Activated CD4-positive, alpha-beta memory T cell treated with anti-CD3 and anti-CD28 coated beads for 36 hours (primary cell): ENCODE measurements around the gene RGS9. TPM values are rescaled to one million over a fixed set of nuclear protein-coding genes. Genes with fewer than 3 reads are reported as not detected.

Source experiments
- CTCF ChIA-PET: fragments of 350-600 bp; sonication (Branson Sonifier 250); formaldehyde crosslinking; loops from one replicate; lab custom pipeline; 2021; ENCODE audit warnings: antibody characterized with exemption, inconsistent platforms; lab: Charles Lee
- POLR2A ChIA-PET: fragments of 350-600 bp; sonication (Branson Sonifier 250); formaldehyde crosslinking; loops from one replicate; lab custom pipeline; 2021; ENCODE audit warnings: antibody characterized with exemption; lab: Charles Lee
- DNase-seq: peaks from one replicate; pipeline ENCODE4 v3.0.0-alpha.2; 2020
- H3K27ac Mint-ChIP-seq: one replicate; pipeline ENCODE4 v1.8.0; 2021; ENCODE audit warnings: mixed read lengths
- H3K27me3 Mint-ChIP-seq: one replicate; pipeline ENCODE4 v1.8.0; 2021; ENCODE audit warnings: mixed read lengths
- H3K36me3 Mint-ChIP-seq: one replicate; pipeline ENCODE4 v1.8.0; 2021; ENCODE audit warnings: mixed read lengths
- H3K4me1 Mint-ChIP-seq: one replicate; pipeline ENCODE4 v1.8.0; 2021; ENCODE audit warnings: low read depth, mixed read lengths
- H3K4me3 Mint-ChIP-seq: one replicate; pipeline ENCODE4 v1.8.0; 2021; ENCODE audit warnings: mild to moderate bottlenecking, mixed read lengths
- H3K9me3 Mint-ChIP-seq: one replicate; pipeline ENCODE4 v1.8.0; 2021; ENCODE audit warnings: mixed read lengths
- intact Hi-C: fragments of 100-400 bp; cut with micrococcal nuclease; formaldehyde crosslinking; loops from one replicate; pipeline ENCODE4 v1.15.1; 2023
- total RNA-seq, 2 experiments: library from RNA; stranded (reverse); gene quantifications; one replicate each; pipeline ENCODE4 v1.2.3, GENCODE V29; 2021

RGS9 gene
- total RNA-seq, 2 experiments from 2014 or later: 6.4 to 8.7 TPM

DNA sequence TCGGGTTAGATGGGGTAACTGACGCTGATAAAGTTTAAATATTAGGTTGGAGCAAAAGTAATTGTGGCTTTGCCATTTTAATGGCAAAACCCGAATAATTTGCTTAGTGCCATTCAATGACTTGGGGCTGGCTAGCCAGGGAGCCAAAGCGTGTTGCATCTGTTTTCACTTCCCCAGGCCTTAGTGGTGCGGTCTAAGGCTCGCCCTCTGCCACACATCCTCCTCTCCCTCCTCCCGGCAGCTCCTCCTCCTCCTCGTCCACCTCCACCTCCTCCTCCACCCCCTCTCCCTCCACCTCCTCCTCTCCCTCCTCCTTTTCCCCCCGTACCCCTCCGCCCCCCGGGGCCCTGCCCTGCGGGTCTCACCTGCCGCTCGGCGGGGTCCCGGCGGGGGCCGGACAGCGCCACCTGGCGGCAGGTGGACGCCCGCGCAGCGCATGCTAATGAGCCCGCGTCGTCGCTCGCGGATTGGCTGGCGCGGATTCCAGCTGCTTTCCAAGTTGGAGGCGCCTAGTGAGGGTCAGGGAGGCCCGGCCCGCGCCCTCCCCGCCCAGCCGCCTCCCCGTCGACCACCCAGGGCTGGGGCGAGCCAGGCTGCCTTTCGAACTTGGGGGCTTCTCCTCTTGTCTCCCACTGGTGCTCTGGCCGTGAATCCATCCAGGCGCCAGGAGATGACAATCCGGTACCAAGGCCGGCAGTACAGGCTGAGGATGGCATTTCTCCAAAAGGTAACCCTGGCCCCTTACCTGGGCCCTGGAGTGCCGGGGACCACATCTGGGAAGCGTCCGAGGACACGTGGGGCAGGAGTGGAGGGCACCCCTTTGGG lies 36.6 kb upstream of the RGS9 start:
- Mint-ChIP-seq H3K27me3 (no peaks in the 10 kb centered on the region), H3K36me3 (no peaks in the 10 kb centered on the region), H3K27ac (peak overlapping the region; percentile 85), H3K4me3 (peak overlapping the region; percentile 76), H3K4me1 (peaks cover 25% of the 10 kb centered on the region), H3K9me3 (no peaks in the 10 kb centered on the region)
- ChIA-PET CTCF (interaction anchor here (0.6 to 3.0 kb wide), 49 partner anchors 9 to 1064 kb away, joined by 3 to 26 read pairs (median 6); partner anchors contain the start of genes GNA13, LRRC37A3 and RGS9), POLR2A (interaction anchor here (0.6 to 1.8 kb wide), 10 partner anchors 23 to 135 kb away, joined by 3 to 10 read pairs (median 4); no protein-coding TSS in a partner anchor)
- intact Hi-C loops: loop anchor here (1.0 to 2.0 kb wide), 8 partner anchors 21 to 136 kb away; partner anchors contain the start of genes GNA13 and RGS9
- DNase-seq: peak; percentile 85

DNA sequence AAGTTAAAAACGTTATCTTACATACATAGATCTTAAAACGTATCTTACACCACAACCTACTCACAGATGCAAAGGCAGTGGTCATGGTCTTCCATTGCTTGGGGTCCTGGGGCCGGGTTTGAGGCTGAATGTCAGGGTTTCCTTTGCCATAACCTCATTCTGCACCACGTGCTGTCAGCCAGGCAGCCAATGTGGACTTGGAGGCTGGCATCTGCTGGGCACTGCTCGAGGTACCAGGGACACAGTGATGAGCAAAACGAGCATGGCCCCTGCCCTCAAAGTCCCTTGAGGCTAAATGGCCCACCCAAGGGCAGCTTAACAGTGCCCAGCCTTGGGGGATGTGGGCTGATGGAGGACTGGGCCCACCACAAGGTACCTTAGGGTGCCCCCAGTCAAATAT lies 35.8 kb upstream of the RGS9 start:
- H3K4me1 Mint-ChIP-seq: peaks cover 18% of the 10 kb centered on the region

GRCh38 chr17:65102235-65102634 lies 34.9 kb upstream of the RGS9 start:
- Mint-ChIP-seq H3K9me3 (no peaks in the 10 kb centered on the region), H3K27me3 (no peaks in the 10 kb centered on the region), H3K36me3 (no peaks in the 10 kb centered on the region), H3K4me1 (peaks cover 16% of the 10 kb centered on the region), H3K27ac (no peak overlapping the region), H3K4me3 (no peak overlapping the region)
- intact Hi-C loops: no loop called here
- POLR2A ChIA-PET: interaction anchor here (0.6 kb wide), 1 partner anchor 37 kb away, joined by 3 read pairs; no protein-coding TSS in a partner anchor
- CTCF ChIA-PET: interaction anchor here (1.0 to 1.8 kb wide), 2 partner anchors 35 to 49 kb away, joined by 3 to 9 read pairs; partner anchors contain the start of gene RGS9
- DNase-seq: no peak

More for the DNA sequence above, 35.8 kb upstream of the RGS9 start:
- no peaks in the 10 kb centered on the region for H3K27me3 Mint-ChIP-seq
- intact Hi-C loops: loop anchor here (2.0 kb wide), 1 partner anchor 127 kb away; no protein-coding TSS in a partner anchor
- H3K9me3 Mint-ChIP-seq: no peaks in the 10 kb centered on the region
- H3K36me3 Mint-ChIP-seq: no peaks in the 10 kb centered on the region
- ChIA-PET POLR2A (interaction anchor here (1.1 to 1.2 kb wide), 2 partner anchors 38 to 124 kb away, joined by 3 to 4 read pairs; no protein-coding TSS in a partner anchor), CTCF (interaction anchor here (0.8 to 3.0 kb wide), 19 partner anchors 17 to 182 kb away, joined by 3 to 26 read pairs (median 9); partner anchors contain the start of genes LRRC37A3 and RGS9)
- peak overlapping the region; percentile 76 for H3K4me3 Mint-ChIP-seq
- H3K27ac Mint-ChIP-seq: no peak overlapping the region
- DNase-seq: no peak

DNA sequence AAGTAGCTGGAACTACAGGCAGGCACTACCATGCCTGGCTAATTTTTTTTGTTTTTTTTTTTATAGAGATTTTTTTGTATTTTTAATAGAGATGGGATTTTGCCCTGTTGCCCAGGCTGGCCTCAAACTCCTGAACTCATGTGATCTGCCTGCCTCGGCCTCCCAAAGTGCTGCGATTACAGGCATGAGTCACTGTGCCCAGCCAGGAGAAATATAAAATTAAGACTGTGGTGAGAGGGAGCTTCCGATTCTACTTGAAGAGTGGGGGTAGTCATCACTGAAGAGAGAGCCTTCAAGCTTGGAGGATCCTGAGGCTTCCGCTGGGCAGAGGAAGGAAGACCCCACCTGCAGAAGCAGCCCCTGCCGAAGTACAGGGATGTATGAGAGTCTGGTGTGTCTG lies 34.4 kb upstream of the RGS9 start:
- Mint-ChIP-seq H3K36me3 (no peaks in the 10 kb centered on the region), H3K27ac (no peak overlapping the region), H3K9me3 (no peaks in the 10 kb centered on the region), H3K4me3 (no peak overlapping the region), H3K4me1 (peaks cover 16% of the 10 kb centered on the region), H3K27me3 (no peaks in the 10 kb centered on the region)
- ChIA-PET POLR2A (no interaction called here), CTCF (no interaction called here)
- DNase-seq: no peak
- intact Hi-C loops: no loop called here

DNA sequence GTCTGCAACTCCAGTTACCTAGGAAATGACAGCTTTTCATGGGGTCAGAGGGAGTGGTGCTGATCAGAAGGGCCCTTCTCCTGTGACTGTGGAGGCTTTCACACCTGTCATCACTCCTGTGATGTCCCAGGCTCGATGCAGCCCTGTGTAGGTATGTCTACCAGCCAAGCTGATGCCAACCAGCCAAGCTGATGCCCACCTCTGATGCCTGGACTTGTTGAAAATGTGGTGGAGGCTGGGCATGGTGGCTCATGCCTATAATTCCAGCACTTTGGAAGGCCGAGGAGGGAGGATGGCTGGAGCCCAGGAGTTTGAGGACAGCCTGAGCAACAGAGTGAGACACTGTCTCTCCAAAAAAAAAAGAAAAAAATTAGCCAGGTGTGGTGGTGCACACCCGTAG lies 33.7 kb upstream of the RGS9 start:
- no peaks in the 10 kb centered on the region for H3K27me3 Mint-ChIP-seq
- DNase-seq: no peak
- H3K27ac Mint-ChIP-seq: no peak overlapping the region
- no peak overlapping the region for H3K4me3 Mint-ChIP-seq
- peaks cover 16% of the 10 kb centered on the region for H3K4me1 Mint-ChIP-seq
- POLR2A ChIA-PET: no interaction called here
- H3K36me3 Mint-ChIP-seq: no peaks in the 10 kb centered on the region
- CTCF ChIA-PET: interaction anchor here (0.7 to 1.1 kb wide), 2 partner anchors 34 to 94 kb away, joined by 3 to 4 read pairs; partner anchors contain the start of gene RGS9
- intact Hi-C loops: no loop called here
- H3K9me3 Mint-ChIP-seq: no peaks in the 10 kb centered on the region

DNA sequence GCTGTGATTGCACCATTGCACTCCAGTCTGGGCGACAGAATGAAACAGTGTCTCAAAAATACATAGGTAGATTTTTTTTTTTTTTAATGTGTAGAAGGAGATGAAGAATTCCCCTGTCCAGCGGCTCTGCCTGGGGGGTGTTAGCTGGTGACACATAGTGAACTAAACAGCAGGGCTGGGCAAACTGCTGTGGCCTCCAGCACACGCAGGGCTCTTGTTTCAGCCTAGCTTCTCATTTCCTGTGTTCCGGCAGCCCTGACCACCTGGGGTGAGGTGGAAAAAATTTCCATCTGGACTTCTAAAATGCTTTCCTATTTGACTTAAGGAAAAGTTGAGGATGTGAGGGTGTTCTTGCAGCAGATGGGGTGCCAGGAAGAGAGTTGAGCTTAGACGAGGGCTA lies 33.3 kb upstream of the RGS9 start:
- H3K36me3 Mint-ChIP-seq: no peaks in the 10 kb centered on the region
- intact Hi-C loops: no loop called here
- H3K9me3 Mint-ChIP-seq: no peaks in the 10 kb centered on the region
- peaks cover 16% of the 10 kb centered on the region for H3K4me1 Mint-ChIP-seq
- POLR2A ChIA-PET: no interaction called here
- no peak overlapping the region for H3K4me3 Mint-ChIP-seq
- H3K27ac Mint-ChIP-seq: no peak overlapping the region
- no peak for DNase-seq
- no peaks in the 10 kb centered on the region for H3K27me3 Mint-ChIP-seq
- CTCF ChIA-PET: interaction anchor here (0.6 to 1.1 kb wide), 3 partner anchors 33 to 94 kb away, joined by 3 to 4 read pairs (median 3); partner anchors contain the start of gene RGS9

DNA sequence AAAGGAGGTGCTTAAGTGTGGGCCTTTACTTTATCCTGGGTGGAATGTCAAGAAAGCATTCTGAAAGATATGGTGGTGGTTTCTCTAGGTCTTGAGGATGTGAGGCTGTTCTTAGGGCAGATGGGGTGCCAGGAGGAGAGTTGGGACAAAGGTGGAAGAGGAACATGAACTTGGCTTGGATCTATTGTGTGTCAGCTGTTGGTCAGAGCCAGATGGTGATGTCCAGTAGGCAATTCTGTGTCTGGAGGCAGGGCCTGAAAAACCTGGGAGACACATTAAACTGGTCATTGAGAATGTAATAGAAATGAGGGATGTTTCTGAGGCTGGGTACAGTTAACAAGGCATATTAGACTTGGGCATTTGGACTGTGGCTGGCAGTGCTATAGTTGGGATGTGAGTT lies 32.6 kb upstream of the RGS9 start:
- intact Hi-C loops: no loop called here

GRCh38 chr17:65104973-65105372 lies 32.2 kb upstream of the RGS9 start:
- ChIA-PET CTCF (no interaction called here), POLR2A (no interaction called here)
- Mint-ChIP-seq H3K9me3 (no peaks in the 10 kb centered on the region), H3K36me3 (no peaks in the 10 kb centered on the region), H3K4me3 (no peak overlapping the region), H3K27me3 (no peaks in the 10 kb centered on the region), H3K4me1 (peaks cover 7% of the 10 kb centered on the region), H3K27ac (no peak overlapping the region)
- no peak for DNase-seq
- intact Hi-C loops: no loop called here

More for the DNA sequence above, 32.6 kb upstream of the RGS9 start:
- no peak for DNase-seq
- Mint-ChIP-seq H3K36me3 (no peaks in the 10 kb centered on the region), H3K27ac (no peak overlapping the region), H3K4me1 (peaks cover 10% of the 10 kb centered on the region), H3K9me3 (no peaks in the 10 kb centered on the region), H3K4me3 (no peak overlapping the region), H3K27me3 (no peaks in the 10 kb centered on the region)
- POLR2A ChIA-PET: no interaction called here
- CTCF ChIA-PET: interaction anchor here (0.6 to 1.1 kb wide), 2 partner anchors 33 to 82 kb away, joined by 3 read pairs; partner anchors contain the start of gene RGS9

DNA sequence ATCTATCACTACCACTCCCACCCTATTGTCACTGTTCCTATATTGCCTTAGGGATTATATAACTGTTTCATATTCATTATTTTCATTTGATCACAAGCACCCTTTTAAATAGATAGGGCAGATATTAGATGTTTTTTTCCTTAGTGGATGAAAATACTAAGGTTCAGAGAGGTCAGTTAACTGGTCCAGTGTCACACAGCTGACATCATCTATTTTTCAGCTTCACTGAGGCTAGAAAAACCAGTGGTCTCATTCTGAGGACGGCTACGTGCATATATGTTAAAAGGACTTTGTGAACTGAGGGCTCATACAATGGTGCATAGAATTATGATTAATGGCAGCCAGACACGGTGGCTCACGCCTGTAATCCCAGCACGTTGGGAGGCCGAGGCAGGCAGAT lies 29.0 kb upstream of the RGS9 start:
- intact Hi-C loops: no loop called here
- Mint-ChIP-seq H3K4me3 (no peak overlapping the region), H3K9me3 (no peaks in the 10 kb centered on the region), H3K27ac (no peak overlapping the region), H3K27me3 (no peaks in the 10 kb centered on the region), H3K36me3 (no peaks in the 10 kb centered on the region), H3K4me1 (no peaks in the 10 kb centered on the region)
- ChIA-PET POLR2A (no interaction called here), CTCF (no interaction called here)
- DNase-seq: no peak

DNA sequence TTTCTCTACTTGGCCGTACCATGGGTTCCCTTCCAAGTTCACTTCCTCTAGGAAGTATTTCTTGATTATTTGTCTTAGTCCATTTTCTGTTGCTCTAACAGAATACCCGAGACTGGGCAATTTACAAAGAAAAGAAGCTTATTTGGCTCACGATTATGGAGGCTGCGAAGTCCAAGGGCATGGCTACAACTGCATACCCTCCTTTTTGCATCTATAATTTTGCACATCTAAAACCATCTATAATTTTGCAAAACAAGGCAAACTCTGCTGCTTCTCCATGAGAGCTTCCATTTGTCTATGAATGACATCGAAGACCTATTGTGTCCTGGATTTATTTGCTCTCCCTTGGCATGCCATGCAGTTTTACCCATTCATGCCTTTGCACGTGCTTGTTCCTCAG lies 27.6 kb upstream of the RGS9 start:
- Mint-ChIP-seq H3K27me3 (no peaks in the 10 kb centered on the region), H3K4me1 (no peaks in the 10 kb centered on the region), H3K9me3 (no peaks in the 10 kb centered on the region), H3K36me3 (no peaks in the 10 kb centered on the region), H3K27ac (no peak overlapping the region), H3K4me3 (no peak overlapping the region)
- intact Hi-C loops: no loop called here
- POLR2A ChIA-PET: no interaction called here
- no peak for DNase-seq
- CTCF ChIA-PET: no interaction called here

- H3K27ac Mint-ChIP-seq: no peak overlapping the region
- no peak overlapping the region for H3K4me3 Mint-ChIP-seq
- no peaks in the 10 kb centered on the region for H3K4me1 Mint-ChIP-seq
- no peak for DNase-seq
- no peaks in the 10 kb centered on the region for H3K9me3 Mint-ChIP-seq
- no peaks in the 10 kb centered on the region for H3K27me3 Mint-ChIP-seq
- intact Hi-C loops: no loop called here
- POLR2A ChIA-PET: no interaction called here
- CTCF ChIA-PET: no interaction called here
- no peaks in the 10 kb centered on the region for H3K36me3 Mint-ChIP-seq
Observed at GRCh38 chr17:65109990-65110680, 27.0 kb upstream of the RGS9 start.

DNA sequence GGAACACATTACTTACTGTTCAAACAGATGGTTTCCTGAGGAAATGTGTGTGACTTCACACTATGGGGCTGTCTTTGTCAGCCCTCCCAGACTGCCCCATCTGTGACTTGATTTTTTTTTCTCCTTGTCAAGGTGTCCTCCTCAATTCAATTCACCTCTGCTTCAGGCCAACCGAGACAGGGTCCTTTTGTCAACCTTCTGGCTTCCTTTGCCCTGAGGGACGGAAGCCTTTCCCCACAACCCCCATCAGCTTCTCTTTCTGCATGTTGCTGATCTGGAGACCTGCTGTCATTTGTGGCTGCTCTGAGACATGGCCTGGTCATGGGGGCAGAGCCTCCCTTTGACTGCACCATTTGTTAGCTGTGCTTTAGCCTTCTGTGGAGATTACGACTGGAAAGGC lies 21.3 kb upstream of the RGS9 start:
- intact Hi-C loops: no loop called here
- no peak for DNase-seq
- CTCF ChIA-PET: no interaction called here
- H3K27me3 Mint-ChIP-seq: peaks cover 11% of the 10 kb centered on the region
- H3K4me1 Mint-ChIP-seq: no peaks in the 10 kb centered on the region
- no peaks in the 10 kb centered on the region for H3K36me3 Mint-ChIP-seq
- H3K9me3 Mint-ChIP-seq: no peaks in the 10 kb centered on the region
- no peak overlapping the region for H3K4me3 Mint-ChIP-seq
- POLR2A ChIA-PET: no interaction called here
- peak overlapping the region; percentile 23 for H3K27ac Mint-ChIP-seq
